OCI-M1 (cell line): ENCODE results near the gene OPHN1.
A peak's percentile ranks its signal among the peaks of the same experiment; 100 is the strongest.
"Not testable (repeated sequence)": the region's sequence is repeated elsewhere in the genome, so short reads cannot be mapped to it uniquely, and the experiment has no call there.

Experiments used
- DNase-seq: peaks from one replicate; lab custom pipeline; 2025; lab: John Stamatoyannopoulos, UW

Gene OPHN1

DNA sequence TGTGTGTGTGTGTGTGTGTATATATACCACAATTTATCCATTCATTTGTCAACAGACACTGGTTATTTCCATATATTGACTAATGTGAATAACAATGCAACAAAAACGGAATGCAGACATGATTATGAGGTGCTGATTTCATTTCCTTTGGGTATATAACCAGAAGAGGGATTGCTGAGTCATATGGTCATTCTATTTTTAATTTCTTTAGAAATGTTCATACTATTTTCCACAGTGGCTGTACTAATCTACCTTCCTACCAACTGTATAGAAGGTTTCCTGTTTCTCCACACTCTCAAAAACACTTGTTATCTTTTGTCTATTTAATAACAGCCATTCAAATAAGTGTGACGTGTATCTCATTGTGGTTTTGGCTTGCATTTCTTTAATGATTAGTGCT is 269.9 kb downstream of the OPHN1 start:
- DNase-seq, result peak; percentile 20

DNA sequence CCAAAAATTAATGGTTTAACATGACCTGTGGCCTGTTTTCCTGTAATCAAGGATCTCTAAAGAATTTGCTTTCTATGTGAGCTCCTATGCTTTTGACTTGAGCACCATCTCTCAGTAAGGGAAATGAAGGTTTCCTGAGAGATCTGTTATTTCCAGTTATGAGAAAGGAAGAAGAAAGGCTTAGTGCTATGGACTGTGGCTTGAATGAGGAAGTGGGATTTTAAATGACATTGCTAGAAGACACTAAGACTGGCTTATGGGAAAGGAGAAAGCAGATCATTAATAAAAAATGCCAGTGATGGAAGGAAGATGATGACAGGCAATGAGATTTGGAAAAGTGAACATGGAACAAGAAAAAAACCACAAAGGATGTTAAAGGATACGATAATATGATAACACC is 285.4 kb downstream of the OPHN1 start:
- peak; percentile 46 for DNase-seq

DNA sequence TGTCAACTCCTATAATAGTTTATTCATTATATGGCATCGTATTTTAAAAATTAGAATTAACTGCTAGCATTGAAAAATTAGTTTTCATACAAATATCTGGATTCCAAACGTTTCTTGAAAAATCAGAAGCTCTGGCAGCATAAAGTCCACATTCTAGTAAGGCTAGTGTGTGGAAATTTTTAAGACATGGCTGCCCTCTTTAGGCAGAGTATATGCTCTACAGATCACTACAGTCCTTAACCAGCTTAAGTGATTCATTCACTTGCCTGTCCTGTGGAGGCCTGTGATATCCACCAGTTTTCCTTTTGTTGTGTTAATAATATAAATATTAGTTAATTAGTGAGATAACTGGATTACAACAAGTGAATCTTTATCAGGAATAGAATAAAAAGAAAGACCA is 287.2 kb downstream of the OPHN1 start:
- peak; percentile 65 for DNase-seq

DNA sequence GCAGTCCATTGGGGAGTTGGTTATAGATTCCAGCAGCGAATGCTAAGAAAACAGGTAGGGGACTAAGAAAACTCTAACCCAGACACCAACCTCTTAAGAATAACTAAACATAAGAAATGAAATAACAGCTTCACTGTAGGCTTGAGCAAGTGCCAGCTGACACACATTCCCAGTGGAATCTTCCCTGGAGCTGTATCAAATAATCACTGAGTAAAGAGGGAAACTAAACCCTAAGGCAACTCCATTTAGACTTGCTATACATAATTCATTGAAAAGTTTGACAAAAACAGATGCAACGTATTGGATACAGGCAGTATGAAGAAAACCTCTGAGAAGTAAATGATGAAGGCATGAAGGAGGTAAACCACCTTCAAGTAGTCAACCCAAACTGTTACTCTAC is 293.5 kb downstream of the OPHN1 start:
- no peak for DNase-seq

DNA sequence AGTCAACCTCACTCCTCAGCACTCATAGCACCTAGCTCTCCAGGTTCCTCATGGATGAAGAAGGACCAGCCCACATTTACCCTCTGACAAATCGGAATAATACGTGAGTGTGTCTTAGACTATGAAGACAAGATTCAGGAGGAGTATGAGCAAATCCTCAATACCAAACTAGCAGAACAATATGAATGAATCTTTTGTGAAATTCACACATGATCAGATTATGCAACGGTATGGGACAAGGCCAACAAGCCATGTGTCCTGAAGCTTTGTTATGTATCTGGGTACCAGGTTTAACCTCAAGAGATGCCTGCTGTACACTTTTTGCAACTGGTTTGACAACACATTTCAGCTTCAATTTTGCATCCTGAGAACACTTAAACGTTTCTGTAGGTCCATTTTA is 300.1 kb downstream of the OPHN1 start:
- DNase-seq, result no peak

DNA sequence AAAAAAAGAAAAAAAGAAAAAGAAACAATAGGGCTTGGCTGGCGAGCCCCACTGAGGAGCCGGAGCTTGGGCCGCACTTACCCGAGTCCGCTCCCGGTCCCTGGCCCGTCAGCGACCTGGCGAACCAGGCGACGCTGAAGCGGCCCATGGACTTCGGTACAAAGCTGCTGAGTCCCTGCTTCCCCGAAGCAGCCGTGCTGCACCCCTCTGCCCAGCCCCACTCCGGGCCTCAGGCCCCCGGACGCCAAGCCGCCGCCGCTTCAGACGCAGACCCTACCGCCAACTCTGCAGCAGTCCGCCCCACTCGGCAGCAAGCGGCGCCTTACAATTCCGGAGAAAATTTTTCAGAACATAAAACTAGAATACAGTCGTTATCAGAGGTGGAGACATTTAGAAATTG is 300.5 kb downstream of the OPHN1 start:
- DNase-seq, result no peak

DNA sequence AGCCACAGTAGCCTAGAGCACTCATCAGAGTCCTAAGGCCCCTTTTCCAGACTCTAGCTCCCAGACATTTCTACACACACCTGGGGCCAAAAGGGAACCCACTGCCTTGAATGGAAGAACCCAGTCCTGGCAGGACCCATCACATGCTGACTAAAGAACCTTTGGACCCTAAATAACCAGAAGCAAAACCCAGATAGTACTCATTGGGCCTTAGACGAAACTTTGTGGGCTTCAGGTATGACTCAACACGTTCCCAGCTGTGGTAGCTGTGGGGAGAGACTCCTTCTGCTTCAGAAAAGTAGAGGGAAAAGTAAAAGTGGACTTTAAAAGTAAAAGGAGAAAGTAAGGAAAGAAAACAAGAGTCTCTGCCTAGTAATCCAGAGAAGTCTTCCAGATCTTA is 311.5 kb downstream of the OPHN1 start:
- no peak for DNase-seq

DNA sequence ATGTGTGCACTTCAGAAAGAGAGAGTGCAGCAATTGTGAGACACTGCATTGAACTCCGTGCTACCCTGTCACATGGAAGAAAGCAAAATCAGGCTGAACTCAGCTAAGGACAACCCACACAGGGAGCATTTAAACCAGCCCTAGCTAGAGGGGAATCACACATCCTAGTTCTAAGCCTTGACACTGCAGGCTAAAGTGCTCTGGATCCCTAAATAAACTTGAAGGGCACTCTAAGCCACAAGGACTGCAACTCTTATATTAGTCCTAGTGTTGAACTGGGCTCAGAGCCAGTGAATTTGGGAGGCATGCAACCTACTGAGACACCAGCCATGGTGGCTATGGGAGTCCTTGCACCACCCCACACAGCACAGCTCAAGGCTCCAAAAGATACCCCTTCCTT is 311.9 kb downstream of the OPHN1 start:
- DNase-seq, result no peak

DNA sequence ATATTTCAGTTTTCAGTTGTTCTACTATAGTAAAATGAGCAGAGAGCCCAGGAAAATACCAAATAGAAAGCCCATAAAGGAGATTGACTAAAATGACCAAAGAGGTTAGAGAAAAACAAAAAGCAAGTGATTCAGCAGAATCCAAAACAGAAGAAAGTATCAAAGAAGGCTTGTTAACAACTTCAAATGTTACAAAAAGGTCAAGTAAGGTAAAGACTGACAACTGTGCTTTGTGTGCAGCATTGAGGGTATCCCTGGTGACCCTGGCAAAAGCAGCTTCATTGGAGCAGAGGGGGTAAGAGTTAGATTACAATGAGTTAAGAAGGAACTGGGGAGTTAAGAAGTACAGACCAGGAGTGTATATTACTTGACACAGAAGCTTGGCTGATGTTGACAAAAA is 317.9 kb downstream of the OPHN1 start:
- no peak for DNase-seq

DNA sequence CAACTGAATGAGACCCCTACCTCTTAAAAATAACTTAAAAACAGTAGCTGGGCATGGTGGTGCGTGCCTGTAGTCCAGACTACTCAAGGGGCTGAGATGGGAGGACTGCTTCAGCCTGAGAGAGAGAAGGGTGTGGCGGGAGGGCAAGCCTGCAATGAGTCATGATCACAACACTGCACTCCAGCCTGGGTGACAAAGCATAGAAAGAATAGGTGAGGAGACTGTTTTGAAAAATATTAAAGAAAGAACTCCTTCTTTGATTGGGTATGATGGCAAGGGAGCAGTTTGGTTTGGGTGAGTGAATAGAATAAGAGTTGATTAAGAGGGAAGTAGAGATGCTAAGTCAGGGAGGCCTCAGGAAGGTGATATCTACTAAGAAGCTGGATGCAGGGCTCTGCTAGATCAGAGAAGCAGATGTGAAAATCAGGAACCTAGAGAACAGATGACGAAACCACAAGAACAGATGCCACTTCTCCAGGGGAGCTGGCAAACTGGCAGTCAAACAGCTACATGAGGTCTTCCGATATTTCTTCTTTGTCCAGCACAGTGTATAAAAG is 318.6 kb downstream of the OPHN1 start:
- peak; percentile 37 for DNase-seq

DNA sequence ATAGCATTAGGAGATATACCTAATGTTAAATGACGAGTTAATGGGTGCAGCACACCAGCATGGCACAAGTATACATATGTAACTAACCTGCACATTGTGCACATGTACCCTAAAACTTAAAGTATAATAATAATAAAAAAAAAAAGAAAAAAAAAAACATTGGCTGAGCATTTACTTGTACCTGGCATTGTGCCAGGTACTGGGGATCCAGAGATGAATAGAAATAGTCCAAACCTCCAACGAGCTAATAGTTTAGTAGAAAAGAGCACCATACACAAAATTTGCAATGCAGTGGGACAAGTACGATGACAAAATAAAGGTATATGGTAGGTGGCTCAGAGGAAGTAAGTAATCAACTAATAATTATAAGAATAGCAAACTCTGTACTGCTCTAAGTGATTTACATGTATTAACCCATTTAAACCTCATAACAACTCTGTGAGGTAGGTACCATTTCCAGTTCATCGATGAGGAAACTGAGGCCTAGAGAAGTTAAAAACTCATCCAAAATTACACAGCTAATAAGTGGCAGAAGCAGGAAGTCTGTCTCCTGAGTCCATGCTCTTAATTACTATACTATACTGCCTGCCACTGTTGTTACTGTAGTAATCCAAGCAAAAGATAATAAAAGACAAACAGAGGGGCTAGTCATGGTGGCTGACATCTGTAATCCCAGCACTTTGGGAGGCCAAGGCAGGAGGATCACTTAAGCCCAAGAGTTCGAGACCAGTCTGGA is 319.3 kb downstream of the OPHN1 start:
- no peak for DNase-seq

DNA sequence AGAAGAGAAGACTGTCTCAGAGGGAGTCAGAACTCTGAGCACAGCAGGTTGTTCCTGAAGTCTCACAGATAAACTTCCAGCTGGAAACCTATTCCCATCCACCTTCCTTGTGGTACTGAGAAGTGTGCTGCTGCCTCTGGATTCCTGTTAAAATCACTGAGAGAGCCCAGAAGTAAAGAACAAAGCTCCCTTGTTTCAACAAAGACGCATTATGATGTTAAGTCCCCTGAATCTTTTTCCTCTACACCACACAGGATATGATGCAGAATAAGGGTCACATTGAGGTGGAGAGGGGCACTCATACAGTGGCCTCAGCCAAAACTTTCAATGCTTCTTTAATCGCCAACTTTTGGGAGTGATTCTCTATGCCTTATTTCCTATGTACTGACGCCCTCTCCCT is 321.0 kb downstream of the OPHN1 start:
- no peak for DNase-seq

DNA sequence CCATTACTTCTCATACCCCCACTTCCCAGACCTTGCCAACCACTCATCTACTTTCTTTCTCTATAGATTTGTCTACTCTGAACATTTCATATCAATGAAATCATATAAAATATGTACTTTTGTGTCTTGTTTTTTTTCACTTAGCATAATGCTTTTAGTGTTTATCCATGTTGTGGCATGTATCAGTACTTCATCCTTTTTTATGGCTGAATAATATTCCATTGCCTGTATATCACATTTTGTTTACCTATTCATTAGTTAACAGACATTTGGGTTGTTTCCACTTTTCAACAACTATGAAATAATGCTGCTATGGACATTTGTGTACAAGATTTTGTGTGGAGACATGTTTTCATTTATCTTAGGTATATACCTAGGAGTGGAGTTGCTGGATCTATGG is 324.1 kb downstream of the OPHN1 start:
- no peak for DNase-seq

DNA sequence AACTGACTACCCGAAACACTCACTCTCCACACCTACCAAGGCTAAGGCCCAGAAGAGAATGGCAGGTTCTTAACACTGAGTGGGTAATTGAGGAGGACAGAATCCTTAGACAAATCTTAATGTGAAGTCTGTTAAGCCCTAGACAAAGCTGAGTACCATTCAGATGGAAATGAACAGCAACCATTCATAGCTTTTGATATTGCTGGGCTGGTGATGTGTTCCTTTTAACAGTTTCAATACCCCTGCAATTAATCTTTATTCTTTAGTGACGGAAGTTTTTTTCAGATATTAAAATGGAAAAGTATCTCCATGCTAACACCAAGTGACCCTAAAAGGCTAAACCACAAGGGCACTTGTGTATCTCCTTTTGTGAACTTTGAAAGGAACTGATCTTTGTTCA is 334.9 kb downstream of the OPHN1 start:
- DNase-seq, result no peak

DNA sequence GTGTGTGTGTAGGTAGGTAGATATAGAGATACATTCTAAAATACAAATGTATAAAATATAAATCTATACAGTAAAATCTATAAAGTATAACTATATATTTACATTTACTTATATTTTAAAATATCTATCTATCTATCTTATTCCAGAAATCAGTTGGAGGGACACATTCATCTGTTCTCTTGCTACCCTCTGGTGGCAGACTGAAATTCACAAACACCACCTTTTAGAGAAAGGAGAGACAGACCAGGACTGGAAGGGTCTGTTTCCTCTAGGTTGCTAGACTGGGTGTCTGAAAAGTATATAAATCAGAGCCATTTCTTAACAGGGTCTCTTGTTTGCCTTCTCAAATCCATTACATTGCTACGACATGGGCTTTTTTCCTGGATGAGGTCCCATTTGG is 343.0 kb downstream of the OPHN1 start:
- DNase-seq, result peak; percentile 1

DNA sequence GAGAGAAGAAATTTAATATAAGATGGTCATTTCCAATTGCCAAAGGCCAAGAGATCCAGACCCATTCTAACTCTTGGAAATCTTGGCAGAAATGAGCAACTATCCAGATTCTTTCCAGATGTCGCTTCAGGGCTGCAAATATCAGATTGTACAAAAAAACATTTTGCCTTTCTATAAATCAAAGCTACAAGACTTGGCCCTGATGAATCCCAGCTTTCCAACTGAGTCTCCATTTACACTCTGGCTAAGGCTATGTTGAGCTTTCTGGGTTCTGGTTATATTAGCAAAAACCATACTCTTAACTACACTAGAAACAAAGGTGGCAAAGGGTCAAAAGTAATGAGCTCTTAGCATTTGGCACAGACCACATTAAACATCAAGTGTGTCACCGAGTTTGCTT is 345.8 kb downstream of the OPHN1 start:
- DNase-seq, result no peak

DNA sequence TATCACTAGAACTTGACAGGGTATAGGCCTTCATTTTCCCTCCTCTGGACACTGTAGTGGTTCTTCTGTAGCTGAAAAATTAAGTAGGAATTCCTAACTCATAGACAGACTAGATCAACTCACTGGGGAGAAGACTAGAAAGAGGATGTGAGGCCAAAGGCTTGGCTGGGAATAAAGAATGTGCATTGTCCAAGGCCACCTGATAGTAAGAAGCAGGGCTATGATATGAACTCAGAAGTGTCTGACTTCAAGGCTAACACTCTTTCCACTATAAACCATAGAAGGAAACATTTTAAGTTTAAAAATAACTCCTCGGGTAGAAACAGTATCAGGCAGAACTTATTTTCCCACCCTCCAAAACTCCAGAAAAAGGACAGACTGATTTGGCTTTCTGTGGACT is 346.6 kb downstream of the OPHN1 start:
- no peak for DNase-seq

DNA sequence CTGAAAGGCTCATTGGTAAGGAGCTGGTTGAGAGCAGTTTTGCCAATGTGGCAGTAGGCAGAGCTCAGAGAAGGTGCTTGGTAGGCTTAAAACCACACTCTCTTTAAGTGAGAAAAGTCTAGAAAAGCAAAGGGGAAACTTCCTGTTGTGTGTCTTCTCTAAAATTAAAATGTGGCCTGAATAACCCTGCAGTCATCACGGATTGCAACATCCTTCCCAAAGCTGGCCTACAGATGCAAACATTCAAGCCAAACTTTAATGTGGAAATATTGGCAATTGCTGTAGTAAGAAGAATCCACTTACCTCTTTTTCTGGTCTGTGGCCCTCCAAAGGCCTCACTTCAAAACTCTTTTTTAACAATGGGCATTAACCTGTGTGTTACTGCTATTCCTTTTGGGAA is 348.5 kb downstream of the OPHN1 start:
- peak; percentile 15 for DNase-seq

DNA sequence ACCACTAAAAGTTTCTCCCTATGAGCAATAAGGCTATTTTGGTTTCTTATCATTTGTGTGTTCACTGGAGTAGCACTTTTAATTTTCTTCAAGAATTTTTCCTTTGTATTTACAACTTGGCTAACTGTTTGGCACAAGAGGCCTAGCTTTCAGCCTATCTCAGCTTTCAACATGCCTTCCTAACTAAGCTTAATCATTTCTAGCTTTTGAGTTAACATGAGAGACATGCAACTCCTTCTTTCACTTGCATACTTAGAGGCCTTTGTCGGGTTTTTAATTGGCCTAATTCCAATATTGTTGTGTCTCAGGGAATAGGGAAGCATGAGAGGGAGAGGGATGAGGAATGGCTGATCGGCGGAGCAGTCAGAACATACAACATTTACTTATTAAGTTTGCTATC is 349.8 kb downstream of the OPHN1 start:
- DNase-seq, result no peak

DNA sequence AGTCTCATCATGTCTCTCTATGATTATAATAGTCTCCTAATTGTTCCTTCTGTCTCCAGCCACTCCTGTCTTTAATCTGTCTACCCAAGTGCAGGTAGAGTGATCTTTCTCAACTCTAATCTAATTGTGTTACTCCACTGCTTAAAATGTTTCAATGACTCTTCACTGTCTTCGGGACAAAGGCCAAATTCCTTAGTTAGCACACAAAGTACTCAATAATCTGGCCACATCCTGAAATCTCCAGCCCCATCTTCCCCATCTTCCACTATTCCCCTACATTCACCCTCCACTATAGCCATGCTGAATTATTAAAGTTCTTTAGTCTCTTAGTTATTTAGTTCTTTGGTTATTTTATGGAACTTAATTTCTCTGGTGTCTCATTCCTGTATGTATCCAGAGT is 353.3 kb downstream of the OPHN1 start:
- DNase-seq, result no peak

DNA sequence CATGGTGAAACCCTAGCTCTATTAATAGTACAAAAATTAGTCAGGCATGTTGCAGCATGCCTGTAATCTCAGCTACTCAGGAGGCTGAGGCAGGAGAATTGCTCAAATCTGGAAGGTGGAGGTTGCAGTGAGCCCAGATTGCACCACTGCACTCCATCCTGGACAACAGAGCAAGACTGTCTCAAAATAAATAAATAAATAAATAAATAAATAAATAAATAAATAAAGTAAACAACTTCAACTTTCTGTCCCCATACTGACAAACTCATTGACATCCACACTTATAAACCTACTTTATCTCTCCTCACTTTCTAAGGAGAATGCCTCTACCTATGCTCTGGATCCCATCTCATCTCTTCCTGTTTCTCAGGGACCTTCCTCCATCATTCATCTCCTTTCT is 354.5 kb downstream of the OPHN1 start:
- not testable (repeated sequence) for DNase-seq

DNA sequence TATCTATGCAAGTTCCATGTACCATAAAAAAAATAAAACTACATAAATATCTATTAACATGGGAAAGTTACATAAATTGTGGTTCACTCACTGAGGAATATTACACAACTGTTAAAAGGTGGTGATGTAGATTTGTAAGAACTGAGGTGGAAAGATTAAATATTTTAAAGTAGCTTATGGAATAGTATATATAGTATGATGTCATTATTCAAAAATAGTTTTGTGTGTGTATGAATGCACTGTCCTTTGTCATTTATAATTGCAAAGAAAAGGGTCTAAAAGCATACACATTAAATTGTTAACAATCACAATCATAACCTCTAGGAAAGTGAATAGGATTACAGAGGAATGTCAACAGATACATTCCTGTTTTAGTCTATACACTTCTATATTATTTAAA is 355.9 kb downstream of the OPHN1 start:
- DNase-seq, result no peak

DNA sequence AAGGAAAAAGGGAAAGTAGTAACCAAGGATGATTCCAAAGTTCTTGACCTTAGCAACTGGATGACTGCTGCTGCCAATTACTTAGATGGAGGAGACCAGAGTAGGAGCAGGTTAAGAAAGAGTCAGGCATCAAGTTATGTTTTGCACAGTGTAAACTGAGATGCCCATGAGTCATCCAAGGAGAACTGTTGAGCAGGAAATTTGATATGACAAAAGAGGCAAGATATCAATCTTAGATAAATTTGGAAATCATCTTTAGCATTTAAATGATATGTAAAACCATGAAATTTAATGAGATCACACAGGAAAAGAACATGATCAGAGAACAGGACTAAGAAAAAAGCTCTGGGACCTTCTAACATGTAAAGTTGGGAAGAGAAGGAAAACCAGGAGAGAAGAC is 361.3 kb downstream of the OPHN1 start:
- DNase-seq, result no peak

DNA sequence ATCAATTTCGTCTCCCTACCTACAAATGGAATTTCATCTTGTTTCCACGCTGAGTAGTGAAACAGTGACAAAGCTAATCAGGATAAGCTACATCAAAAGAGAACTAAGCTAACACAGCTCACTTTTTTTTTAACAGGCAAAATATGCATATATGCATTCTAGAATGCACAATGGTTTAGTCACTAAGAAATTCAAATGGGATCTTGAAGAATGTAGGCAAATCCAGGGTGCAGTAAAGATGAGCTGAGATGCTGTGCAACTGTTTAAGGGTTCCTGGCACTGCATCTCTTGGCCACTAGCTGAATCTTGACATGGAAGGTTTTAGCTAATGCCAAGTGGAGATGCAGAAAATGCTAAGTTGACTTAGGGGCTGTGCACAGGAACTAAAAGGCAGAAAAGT is 363.2 kb downstream of the OPHN1 start:
- DNase-seq, result not testable (repeated sequence)
